PC-9 (cell line): ENCODE results near the gene ARID3B.
"Not testable (repeated sequence)": the region's sequence is repeated elsewhere in the genome, so short reads cannot be mapped to it uniquely, and the experiment has no call there.

ENCODE experiments used
- CTCF ChIP-seq: fragments of 200-600 bp; sonication (generic); conservative IDR thresholded peaks from 2 replicates; pipeline ENCODE4 v1.6.1; 2017; ENCODE audit warnings: mixed run types, antibody characterized with exemption, mild to moderate bottlenecking, moderate library complexity
- EZH2 ChIP-seq: fragments of 200-600 bp; sonication (generic); IDR thresholded peaks from 2 replicates; pipeline ENCODE4 v1.8.0; 2017; ENCODE audit warnings: antibody characterized with exemption, low read depth

GRCh38 chr15:74629696-74630095, 88.7 kb downstream of the ARID3B start:
- TF ChIP-seq CTCF, EZH2: not testable (repeated sequence)
